AG04449 (cell line): ENCODE data around the gene ERFE.

ENCODE experiments used
- CTCF ChIA-PET: fragments of 350-600 bp; formaldehyde crosslinking; extraction: SDS; loops from one replicate; lab custom pipeline; 2021; ENCODE audit warnings: antibody characterized with exemption; lab: Yijun Ruan, JAX
- POLR2A ChIA-PET: fragments of 400-600, 350-600 bp; formaldehyde crosslinking; extraction: SDS; loops from one replicate; lab custom pipeline; 2020; ENCODE audit warnings: antibody characterized with exemption, inconsistent platforms; lab: Yijun Ruan, JAX
- DNase-seq: peaks from one replicate; pipeline ENCODE4 v3.0.0-alpha.2; 2010; ENCODE audit warnings: low read depth, low spot score
- H3K4me3 ChIP-seq: 2 replicates; pipeline ENCODE4 v1.5.1; 2011; ENCODE audit warnings: low read depth, mild to moderate bottlenecking, control low read depth, low read length
- TF ChIP-seq, protein P1 (sequence below): IDR thresholded peaks from one replicate; pipeline ENCODE4 v1.5.1; 2011; ENCODE audit warnings: mild to moderate bottlenecking, moderate library complexity, low read length, control low read depth, inconsistent platforms; ENCODE audit not compliant: insufficient read depth; ENCODE audit errors: missing control alignments

The ERFE gene

DNA sequence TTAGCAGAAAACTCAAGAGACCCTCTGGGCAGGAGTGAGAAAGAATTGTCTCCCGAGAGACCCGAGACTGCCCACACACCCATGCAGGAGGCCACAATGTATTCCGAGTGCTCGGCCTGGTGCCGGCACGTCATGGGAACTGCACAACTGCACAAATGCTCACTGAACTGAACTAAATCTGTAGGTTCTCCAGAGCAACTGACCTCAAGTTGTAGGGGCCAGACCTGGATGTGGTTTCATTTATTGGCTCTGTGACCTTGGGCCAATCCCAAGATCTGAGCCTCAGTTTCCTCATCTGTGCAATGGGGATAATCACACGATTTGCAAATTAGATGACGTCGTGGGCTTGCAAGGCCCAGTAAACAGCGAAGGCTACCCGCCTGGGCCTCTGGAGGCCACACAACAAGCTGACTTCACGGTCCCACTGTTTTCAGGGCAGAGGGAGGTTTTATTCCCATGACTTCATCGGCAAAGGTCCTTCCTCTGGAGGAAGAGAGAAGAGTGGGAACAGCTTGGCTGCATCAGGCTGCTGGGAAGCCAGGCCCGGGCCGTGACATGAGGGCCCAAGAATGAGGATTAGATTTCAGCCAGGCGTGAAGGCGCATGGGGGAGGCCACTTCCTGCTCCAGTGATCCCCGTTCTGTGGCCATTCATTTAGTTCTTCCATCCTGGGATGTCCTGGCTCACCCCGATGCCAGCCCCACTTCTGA lies 3.6 kb upstream of the ERFE start:
- no peak overlapping the region for H3K4me3 ChIP-seq
- ChIA-PET CTCF (interaction anchor here (0.9 to 1.7 kb wide), 5 partner anchors 10 to 88 kb away, joined by 3 to 4 read pairs (median 3); no protein-coding TSS in a partner anchor), POLR2A (no interaction called here)
- TF ChIP-seq, protein P1, sequence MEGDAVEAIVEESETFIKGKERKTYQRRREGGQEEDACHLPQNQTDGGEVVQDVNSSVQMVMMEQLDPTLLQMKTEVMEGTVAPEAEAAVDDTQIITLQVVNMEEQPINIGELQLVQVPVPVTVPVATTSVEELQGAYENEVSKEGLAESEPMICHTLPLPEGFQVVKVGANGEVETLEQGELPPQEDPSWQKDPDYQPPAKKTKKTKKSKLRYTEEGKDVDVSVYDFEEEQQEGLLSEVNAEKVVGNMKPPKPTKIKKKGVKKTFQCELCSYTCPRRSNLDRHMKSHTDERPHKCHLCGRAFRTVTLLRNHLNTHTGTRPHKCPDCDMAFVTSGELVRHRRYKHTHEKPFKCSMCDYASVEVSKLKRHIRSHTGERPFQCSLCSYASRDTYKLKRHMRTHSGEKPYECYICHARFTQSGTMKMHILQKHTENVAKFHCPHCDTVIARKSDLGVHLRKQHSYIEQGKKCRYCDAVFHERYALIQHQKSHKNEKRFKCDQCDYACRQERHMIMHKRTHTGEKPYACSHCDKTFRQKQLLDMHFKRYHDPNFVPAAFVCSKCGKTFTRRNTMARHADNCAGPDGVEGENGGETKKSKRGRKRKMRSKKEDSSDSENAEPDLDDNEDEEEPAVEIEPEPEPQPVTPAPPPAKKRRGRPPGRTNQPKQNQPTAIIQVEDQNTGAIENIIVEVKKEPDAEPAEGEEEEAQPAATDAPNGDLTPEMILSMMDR: no peak
- DNase-seq: peak; percentile 37

- POLR2A ChIA-PET: no interaction called here
- no peak overlapping the region for H3K4me3 ChIP-seq
- TF ChIP-seq, protein P1: no peak
- CTCF ChIA-PET: interaction anchor here (1.2 to 1.7 kb wide), 2 partner anchors 18 to 20 kb away, joined by 3 to 4 read pairs; no protein-coding TSS in a partner anchor
- no peak for DNase-seq
These were observed 2.7 kb upstream of the ERFE start for GRCh38 chr2:238155761-238156694.

- ChIA-PET CTCF (no interaction called here), POLR2A (no interaction called here)
- H3K4me3 ChIP-seq: no peak overlapping the region
- TF ChIP-seq, protein P1: no peak
- DNase-seq: no peak
These were observed 1.2 kb upstream of the ERFE start for GRCh38 chr2:238157506-238158017.

DNA sequence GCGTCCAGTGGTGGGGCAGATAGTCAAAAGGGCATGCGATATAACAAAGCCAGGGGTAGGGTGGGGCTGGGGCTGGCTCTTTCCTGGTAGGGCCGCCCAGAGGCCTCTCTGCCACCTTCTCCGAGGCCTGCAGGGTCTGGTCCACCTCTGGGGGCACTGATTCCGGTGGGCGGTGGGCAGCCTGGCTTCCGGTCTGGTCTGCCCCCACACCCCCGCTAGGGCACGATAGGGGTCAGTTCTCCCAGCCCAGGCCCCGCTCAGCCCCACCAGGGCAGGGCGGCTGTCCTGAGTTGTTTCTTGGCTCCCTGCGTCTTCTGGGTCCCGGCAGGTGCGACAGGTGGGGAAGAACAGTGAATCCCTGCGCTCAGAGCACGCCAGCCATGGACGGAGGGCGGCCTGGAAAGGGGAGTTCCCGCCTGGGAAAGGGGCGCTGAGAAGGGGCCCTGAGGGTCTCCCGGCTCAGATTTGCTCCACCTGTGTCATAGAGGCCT lies 707 bp upstream of the ERFE start:
- H3K4me3 ChIP-seq: no peak overlapping the region
- POLR2A ChIA-PET: no interaction called here
- TF ChIP-seq, protein P1: no peak
- no peak for DNase-seq
- CTCF ChIA-PET: no interaction called here

DNA sequence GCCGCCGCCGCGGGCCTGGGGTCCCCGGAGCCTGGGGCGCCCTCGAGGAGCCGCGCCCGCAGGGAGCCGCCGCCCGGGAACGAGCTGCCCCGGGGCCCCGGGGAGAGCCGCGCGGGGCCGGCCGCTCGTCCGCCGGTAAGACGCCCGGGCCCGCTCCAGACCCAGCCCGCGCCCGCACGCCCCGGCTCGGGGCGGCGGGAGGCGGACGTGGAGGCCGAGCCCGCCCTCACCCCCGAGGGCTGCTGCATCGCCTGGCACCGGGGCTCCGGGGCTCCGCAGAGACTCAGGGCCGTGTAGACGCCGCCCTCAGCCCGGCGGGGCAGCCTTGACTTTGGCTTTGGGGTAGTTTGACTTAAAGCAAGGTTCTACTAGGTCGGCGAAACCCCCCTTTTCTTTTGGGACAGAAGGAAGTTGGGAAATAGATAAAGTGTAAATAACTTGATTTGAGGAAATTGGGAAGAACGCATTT lies 335 bp downstream of the ERFE start:
- TF ChIP-seq, protein P1: no peak
- ChIA-PET CTCF (interaction anchor here (0.7 to 3.1 kb wide), 6 partner anchors 9 to 105 kb away, joined by 3 to 28 read pairs (median 4); no protein-coding TSS in a partner anchor), POLR2A (no interaction called here)
- DNase-seq: no peak
- H3K4me3 ChIP-seq: peak overlapping the region; percentile 43
